ENCODE measurements around the gene CYB5R3.

GRCh38 chr22:42644422-42645340 is 4.5 kb downstream of the CYB5R3 start:
- TF ChIP-seq POLR2A (IDR thresholded peaks at IDR 0.05) (no peak), CTCF (IDR thresholded peaks at IDR 0.05) (no peak)
